Activated CD4-positive, alpha-beta memory T cell treated with anti-CD3 and anti-CD28 coated beads, Interleukin-2, amount 10 ng/mL, durations not matched to agents 7 days and 5 days (primary cell): ENCODE data around the gene KRT75. TPM values are rescaled to one million over a fixed set of nuclear protein-coding genes. Genes with fewer than 3 reads are reported as not detected.
"Not testable (repeated sequence)": the region's sequence is repeated elsewhere in the genome, so short reads cannot be mapped to it uniquely, and the experiment has no call there.

Experiments
- CTCF ChIA-PET: fragments of 350-600 bp; sonication (Branson Sonifier 250); formaldehyde crosslinking; loops from one replicate; lab custom pipeline; 2021; ENCODE audit warnings: antibody characterized with exemption, inconsistent platforms; lab: Charles Lee
- POLR2A ChIA-PET: fragments of 350-600 bp; sonication (Branson Sonifier 250); formaldehyde crosslinking; loops from one replicate; lab custom pipeline; 2021; ENCODE audit warnings: antibody characterized with exemption; lab: Charles Lee
- DNase-seq: peaks from one replicate; pipeline ENCODE4 v3.0.0-alpha.2; 2020
- H3K27ac Mint-ChIP-seq: one replicate; pipeline ENCODE4 v1.8.0; 2021; ENCODE audit warnings: mild to moderate bottlenecking, mixed read lengths
- H3K27me3 Mint-ChIP-seq: one replicate; pipeline ENCODE4 v1.8.0; 2021; ENCODE audit warnings: mixed read lengths
- H3K36me3 Mint-ChIP-seq: one replicate; pipeline ENCODE4 v1.8.0; 2021; ENCODE audit warnings: low read depth, mixed read lengths
- H3K4me1 Mint-ChIP-seq: one replicate; pipeline ENCODE4 v1.8.0; 2021; ENCODE audit warnings: mixed read lengths
- H3K4me3 Mint-ChIP-seq: one replicate; pipeline ENCODE4 v1.8.0; 2021; ENCODE audit warnings: mild to moderate bottlenecking, mixed read lengths
- H3K9me3 Mint-ChIP-seq: one replicate; pipeline ENCODE4 v1.8.0; 2021; ENCODE audit warnings: mixed read lengths
- total RNA-seq, 2 experiments: library from RNA; stranded (reverse); gene quantifications; one replicate each; pipeline ENCODE4 v1.2.3, GENCODE V29; 2021

Gene KRT75
- total RNA-seq, 2 experiments from 2014 or later: not detected

DNA sequence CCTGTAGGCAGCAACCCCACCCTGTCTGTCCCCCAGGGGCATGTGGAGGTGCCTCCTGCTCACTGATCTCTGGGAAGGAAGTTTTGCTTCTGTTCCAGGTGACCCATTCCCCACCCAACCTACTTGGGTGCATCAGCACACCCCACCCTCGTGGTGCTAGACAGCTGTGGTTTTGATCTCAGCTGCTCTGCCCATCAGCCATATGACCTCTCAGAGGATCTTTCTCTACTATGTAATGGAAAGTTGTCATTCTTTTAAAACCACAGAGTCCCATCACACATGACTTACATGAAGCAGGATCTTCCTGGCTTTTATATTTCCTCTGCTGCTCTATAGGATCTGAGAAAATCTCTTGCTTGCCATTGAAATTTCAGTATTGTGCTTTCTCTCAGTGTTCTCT is 14.5 kb downstream of the KRT75 start:
- CTCF ChIA-PET: no interaction called here
- POLR2A ChIA-PET: no interaction called here
- H3K4me1 Mint-ChIP-seq: peaks cover 3% of the 10 kb centered on the region
- DNase-seq: no peak
- no peaks in the 10 kb centered on the region for H3K36me3 Mint-ChIP-seq
- H3K9me3 Mint-ChIP-seq: no peaks in the 10 kb centered on the region
- no peak overlapping the region for H3K4me3 Mint-ChIP-seq
- H3K27me3 Mint-ChIP-seq: peaks cover 22% of the 10 kb centered on the region
- no peak overlapping the region for H3K27ac Mint-ChIP-seq

DNA sequence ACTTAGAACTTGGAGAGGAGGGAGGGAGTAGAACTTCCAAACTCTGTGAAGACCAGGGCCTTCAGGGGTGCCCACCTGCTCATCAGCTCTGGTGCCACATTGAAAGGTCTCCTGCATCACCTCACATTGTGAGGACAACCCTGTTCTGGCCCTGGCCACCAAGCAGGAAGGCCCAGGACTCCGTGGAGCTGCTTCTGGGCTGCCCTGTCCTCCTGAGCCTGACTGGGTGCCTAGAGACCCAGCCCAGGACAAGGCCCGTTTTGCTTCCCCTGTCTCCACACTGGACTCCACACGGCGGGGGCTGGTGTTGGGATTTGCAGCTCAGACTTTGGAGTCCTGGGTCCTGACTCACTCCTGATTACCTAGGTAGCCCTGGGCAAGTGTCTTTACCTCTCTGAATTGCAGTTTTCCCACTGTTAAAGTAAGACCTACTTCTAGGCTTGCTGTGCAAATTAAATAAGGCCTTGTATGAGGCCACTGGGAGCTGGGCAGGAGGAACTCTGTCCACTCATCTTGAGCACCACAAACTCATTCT is 15.5 kb downstream of the KRT75 start:
- Mint-ChIP-seq H3K36me3 (no peaks in the 10 kb centered on the region), H3K27me3 (peaks cover 22% of the 10 kb centered on the region), H3K27ac (no peak overlapping the region), H3K4me1 (peaks cover 3% of the 10 kb centered on the region), H3K4me3 (no peak overlapping the region), H3K9me3 (no peaks in the 10 kb centered on the region)
- no peak for DNase-seq
- ChIA-PET POLR2A (no interaction called here), CTCF (no interaction called here)

DNA sequence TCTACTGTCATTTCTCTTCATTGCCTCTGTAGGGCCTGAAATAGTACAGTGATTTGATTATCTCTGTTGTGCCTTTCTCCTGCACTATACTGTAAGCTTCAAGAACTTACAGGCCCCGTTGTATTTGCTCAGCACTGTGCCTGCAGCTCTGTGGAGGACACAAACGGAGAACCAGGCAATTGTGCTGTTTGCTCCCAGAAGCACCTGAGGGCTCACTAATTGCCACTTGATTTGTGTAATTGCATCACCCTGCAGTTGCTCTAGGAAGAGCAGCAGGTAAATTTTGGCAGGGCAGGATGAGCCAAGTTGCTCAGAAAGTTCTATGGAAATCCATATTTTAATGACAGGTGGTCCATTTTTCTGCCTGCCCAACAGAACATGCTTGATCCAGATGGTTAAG is 16.4 kb downstream of the KRT75 start:
- CTCF ChIA-PET: no interaction called here
- Mint-ChIP-seq H3K9me3 (no peaks in the 10 kb centered on the region), H3K27ac (no peak overlapping the region), H3K4me1 (peaks cover 3% of the 10 kb centered on the region), H3K36me3 (no peaks in the 10 kb centered on the region), H3K27me3 (peaks cover 22% of the 10 kb centered on the region), H3K4me3 (no peak overlapping the region)
- no peak for DNase-seq
- POLR2A ChIA-PET: no interaction called here

DNA sequence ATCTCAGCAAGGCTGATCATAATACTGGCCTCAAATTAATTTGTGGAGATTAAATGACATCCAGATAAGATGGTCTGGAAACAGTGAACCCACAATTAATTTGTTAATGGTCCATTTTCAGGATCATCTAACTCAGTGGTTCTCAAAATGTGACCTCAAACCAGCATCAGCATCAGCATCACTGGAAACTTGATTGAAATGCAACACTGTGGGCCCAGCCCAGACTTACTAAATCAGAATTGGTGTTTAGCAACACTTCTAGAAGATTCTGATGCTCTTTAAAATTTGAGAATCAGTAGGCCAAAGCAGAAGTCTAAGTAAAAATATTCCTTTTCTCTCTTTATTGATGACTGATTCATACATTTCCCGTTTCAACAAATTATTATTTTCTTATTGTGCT is 17.4 kb downstream of the KRT75 start:
- POLR2A ChIA-PET: no interaction called here
- Mint-ChIP-seq H3K4me1 (peaks cover 3% of the 10 kb centered on the region), H3K36me3 (no peaks in the 10 kb centered on the region), H3K27me3 (peaks cover 16% of the 10 kb centered on the region), H3K4me3 (no peak overlapping the region), H3K27ac (no peak overlapping the region), H3K9me3 (no peaks in the 10 kb centered on the region)
- CTCF ChIA-PET: no interaction called here
- DNase-seq: no peak

DNA sequence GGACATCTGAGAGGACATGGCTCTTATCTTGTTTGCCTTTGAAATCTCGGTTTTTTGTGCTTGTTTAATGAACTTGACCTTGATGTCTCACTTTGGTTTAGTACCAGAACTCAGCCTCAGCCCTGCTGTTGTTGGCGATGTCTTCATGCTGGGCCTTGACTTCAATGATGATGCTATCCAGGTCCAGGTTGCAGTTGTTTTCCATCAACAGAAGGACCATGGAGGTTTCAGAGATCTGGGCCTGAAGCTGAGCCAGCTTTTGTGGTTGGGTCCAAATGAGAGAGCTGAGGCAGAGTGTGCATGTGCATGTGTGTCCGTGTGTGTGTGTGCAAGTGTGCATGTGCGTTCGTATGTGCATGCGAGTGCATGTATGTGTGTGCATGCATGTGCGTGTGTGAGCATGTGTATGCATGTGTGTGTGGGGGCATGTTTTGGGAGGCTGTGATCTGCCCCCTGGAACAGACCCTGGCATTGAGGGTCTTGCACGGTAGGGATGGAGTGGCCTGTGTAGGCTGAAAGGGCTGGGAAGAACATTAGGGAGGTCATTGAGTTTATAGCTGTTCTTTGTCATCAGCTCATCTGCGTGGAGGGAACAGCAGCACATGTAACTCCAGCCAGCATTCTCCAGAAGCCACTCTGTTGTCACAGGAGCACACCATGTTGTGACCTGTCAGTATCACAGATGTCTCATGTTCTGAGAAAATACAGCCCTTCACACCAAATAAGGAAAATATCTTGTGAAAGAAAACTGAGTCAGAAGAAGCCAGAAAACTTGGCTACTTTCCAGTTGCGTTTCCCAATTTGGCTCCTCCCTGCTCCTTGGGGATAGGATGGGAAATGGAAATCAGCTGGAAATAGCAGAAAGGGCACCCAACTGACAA is 18.1 kb downstream of the KRT75 start:
- Mint-ChIP-seq H3K27me3 (peaks cover 14% of the 10 kb centered on the region), H3K4me1 (peaks cover 3% of the 10 kb centered on the region), H3K36me3 (no peaks in the 10 kb centered on the region), H3K27ac (no peak overlapping the region), H3K9me3 (no peaks in the 10 kb centered on the region), H3K4me3 (no peak overlapping the region)
- CTCF ChIA-PET: no interaction called here
- POLR2A ChIA-PET: no interaction called here
- DNase-seq: no peak

DNA sequence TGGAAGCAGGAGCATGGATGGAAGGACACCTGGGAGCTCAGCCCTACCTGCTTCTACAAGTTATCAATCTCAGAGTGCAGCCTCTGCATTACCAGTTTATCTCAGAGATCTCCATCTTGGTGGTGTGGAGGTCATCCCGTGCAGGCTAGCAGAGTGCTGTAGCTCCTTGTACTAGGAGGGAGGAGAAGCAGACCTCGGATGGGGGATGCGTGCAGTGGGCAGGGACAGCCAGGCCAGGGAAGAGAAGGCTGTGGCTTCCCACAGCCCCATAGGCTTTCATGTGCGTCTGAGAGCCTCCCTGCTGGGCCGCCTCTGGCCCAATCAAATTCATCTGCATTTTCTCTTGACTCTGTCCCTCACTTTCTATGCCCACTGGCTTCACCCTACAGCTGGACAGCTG is 19.2 kb downstream of the KRT75 start:
- Mint-ChIP-seq H3K36me3 (no peaks in the 10 kb centered on the region), H3K4me1 (peaks cover 3% of the 10 kb centered on the region), H3K27me3 (peaks cover 9% of the 10 kb centered on the region), H3K4me3 (no peak overlapping the region), H3K27ac (no peak overlapping the region), H3K9me3 (no peaks in the 10 kb centered on the region)
- DNase-seq: no peak
- ChIA-PET CTCF (no interaction called here), POLR2A (no interaction called here)

DNA sequence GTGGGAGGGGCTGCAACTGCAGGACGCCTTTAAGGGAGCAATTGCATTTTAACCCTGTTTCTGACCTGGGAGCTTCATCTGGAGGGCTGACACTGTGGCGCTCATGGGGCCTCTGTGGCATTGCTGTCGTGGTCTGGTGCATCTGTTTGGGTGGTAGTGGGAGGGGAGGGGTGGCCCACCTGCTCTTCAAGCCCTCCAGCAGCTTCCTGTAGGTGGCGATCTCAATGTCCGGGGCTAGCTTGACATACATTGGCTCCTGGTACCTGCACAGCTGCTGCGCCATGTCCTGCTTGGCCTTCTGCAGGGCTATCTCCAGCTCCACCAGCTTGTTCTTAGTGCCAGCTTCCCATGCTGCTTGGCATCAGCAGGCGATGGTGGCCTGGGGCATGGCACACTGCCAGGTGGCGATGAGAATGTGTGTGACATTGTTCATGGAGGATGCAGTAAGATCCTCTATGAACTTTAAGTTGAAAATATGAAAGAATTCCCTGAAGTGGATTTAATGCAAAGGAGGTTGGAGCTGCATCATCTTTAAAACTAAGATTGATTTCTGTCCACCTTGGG is 20.3 kb downstream of the KRT75 start:
- Mint-ChIP-seq H3K36me3 (no peaks in the 10 kb centered on the region), H3K27me3 (peaks cover 6% of the 10 kb centered on the region)
- CTCF ChIA-PET: interaction anchor here (0.5 kb wide), 1 partner anchor 484 kb away, joined by 3 read pairs; no protein-coding TSS in a partner anchor

DNA sequence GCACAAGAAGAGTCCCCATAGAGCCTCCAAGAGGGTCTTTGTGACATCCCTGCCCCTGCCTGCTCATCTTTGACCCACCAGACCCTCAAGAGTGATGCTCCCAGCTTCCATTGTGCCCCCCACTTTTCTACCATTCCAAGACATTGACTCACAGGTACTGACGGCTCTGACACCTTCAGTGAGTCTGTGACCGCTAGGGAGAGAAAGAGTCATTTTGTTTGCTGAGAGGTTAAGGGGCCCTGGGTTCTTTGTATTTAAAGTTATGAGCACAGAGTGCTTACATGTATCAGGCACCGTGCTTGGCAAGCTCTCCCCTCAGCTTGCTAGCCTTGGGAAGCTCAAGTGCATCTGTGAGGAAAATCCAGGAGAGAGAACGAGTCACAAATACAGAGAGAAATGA is 21.0 kb downstream of the KRT75 start:
- no peaks in the 10 kb centered on the region for H3K9me3 Mint-ChIP-seq
- H3K4me3 Mint-ChIP-seq: no peak overlapping the region
- ChIA-PET POLR2A (no interaction called here), CTCF (no interaction called here)
- H3K36me3 Mint-ChIP-seq: no peaks in the 10 kb centered on the region
- no peak overlapping the region for H3K27ac Mint-ChIP-seq
- peaks cover 3% of the 10 kb centered on the region for H3K4me1 Mint-ChIP-seq
- no peak for DNase-seq
- H3K27me3 Mint-ChIP-seq: peaks cover 6% of the 10 kb centered on the region

More for the DNA sequence above, 20.3 kb downstream of the KRT75 start:
- POLR2A ChIA-PET: no interaction called here
- H3K4me1 Mint-ChIP-seq: peaks cover 3% of the 10 kb centered on the region
- H3K4me3 Mint-ChIP-seq: no peak overlapping the region
- no peaks in the 10 kb centered on the region for H3K9me3 Mint-ChIP-seq
- H3K27ac Mint-ChIP-seq: no peak overlapping the region
- no peak for DNase-seq

DNA sequence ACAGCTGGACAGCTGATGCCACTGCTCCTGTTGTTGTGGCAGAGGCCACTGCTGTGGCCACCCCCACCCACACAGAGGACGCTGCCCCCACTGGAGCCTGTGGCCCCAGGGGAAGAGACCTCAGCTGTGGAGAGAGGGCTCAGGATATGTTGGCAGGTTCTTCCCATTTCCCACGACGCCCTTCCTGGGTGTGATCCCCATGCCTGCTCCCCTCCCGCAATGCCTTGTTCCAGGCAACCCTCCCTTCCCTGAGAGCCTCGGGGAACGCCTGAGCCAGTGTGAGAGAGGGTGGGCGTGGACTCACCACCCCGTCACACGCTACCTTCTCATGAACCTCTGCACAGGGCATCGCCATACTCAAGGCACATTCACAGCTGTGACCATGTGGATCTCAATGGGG is 22.4 kb downstream of the KRT75 start:
- H3K4me1 Mint-ChIP-seq: peaks cover 3% of the 10 kb centered on the region
- no peak overlapping the region for H3K27ac Mint-ChIP-seq
- ChIA-PET CTCF (no interaction called here), POLR2A (no interaction called here)
- H3K27me3 Mint-ChIP-seq: peaks cover 4% of the 10 kb centered on the region
- H3K4me3 Mint-ChIP-seq: no peak overlapping the region
- DNase-seq: no peak
- H3K36me3 Mint-ChIP-seq: no peaks in the 10 kb centered on the region
- no peaks in the 10 kb centered on the region for H3K9me3 Mint-ChIP-seq

DNA sequence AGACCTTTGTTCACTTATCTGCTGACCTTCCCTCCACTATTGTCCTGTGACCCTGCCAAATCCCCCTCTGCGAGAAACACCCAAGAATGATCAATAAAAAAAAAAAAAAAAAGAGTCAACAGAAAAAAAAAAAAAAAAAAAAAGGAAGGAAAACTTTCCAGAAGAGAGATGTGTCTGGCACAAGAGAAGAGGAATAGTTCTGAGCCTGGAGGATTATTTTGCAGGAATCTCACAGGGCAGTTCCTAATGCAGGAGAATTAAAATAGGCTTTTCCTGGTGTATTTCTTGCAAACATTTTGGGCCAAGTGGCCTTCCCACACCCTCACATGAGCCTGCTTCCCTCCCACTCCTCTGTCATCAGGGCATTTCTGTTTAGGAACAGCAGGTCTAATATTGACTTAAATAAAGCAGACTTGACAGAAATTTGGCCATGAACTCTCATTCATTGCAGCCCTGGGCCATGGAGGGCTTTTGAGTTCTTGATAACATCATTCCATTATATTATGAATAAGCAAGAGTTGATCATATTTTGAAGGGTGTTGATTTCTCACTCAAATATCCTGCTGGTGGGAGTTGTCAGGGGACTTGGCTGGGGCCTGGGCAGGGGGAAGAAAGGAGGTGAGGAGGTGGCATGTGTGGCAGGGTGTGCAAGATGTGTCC is 23.5 kb downstream of the KRT75 start:
- CTCF ChIA-PET, POLR2A ChIA-PET, DNase-seq, H3K36me3 Mint-ChIP-seq, H3K27ac Mint-ChIP-seq, H3K4me3 Mint-ChIP-seq, H3K4me1 Mint-ChIP-seq, H3K9me3 Mint-ChIP-seq, H3K27me3 Mint-ChIP-seq: not testable (repeated sequence)

DNA sequence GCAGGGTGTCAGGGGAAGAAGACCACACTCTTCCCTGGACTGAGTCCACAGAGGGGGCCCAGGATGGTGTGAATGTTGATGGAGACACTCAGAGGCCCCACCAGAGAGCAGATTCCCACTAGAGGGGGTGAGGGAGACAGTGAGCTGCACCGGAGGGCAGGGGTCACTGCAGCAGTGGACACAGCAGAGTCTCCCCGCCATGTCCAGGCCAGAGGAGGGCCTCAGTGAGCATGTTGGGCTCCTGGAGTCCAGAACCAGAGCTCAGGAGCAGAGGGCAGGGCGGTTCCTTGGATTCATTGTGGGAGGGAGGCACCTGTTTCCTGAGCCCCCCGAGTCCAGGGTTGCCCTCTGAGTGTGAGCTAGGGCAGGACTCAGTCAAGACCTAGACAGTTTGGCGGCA is 26.3 kb downstream of the KRT75 start:
- Mint-ChIP-seq H3K4me1 (no peaks in the 10 kb centered on the region), H3K4me3 (no peak overlapping the region), H3K36me3 (no peaks in the 10 kb centered on the region), H3K9me3 (no peaks in the 10 kb centered on the region), H3K27ac (no peak overlapping the region), H3K27me3 (no peaks in the 10 kb centered on the region)
- CTCF ChIA-PET: no interaction called here
- no peak for DNase-seq
- POLR2A ChIA-PET: no interaction called here

DNA sequence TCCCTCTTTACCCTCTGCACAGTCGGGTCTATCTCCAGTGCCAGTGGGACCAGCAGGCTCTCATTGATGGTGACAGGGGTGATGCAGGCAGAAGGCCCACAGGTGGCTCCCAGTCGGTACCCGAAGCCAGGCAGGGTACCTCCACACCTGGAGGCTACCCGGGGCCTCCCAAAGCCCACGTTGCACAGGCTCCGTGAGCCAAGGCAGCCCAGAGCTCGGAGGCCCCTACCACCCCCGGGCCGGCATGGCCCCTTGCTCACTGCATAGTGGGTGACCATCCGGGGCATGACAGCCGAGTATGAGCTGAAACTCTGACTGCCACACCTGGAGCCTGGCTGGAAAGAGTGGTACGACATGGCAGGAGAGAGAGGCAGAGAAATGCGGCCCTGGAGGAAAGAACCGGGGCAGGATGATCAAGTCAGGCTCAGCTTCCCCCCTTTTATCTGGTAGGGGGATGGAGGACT is 28.2 kb downstream of the KRT75 start, which contains the start of gene KRT82:
Gene KRT82 (minus strand): TSS at position 414 of the 464 bp plus-strand sequence. CDS start 58 bp downstream, at position 356.
- Mint-ChIP-seq H3K27ac (no peak within 1 kb of the TSS), H3K36me3 (no peaks in the 10 kb centered on the region), H3K4me1 (no peaks in the 10 kb centered on the region), H3K9me3 (no peaks in the 10 kb centered on the region), H3K4me3 (no peak within 1 kb of the TSS), H3K27me3 (no peaks in the 10 kb centered on the region)
- POLR2A ChIA-PET: no interaction called here
- CTCF ChIA-PET: no interaction called here
- DNase-seq: no peak

DNA sequence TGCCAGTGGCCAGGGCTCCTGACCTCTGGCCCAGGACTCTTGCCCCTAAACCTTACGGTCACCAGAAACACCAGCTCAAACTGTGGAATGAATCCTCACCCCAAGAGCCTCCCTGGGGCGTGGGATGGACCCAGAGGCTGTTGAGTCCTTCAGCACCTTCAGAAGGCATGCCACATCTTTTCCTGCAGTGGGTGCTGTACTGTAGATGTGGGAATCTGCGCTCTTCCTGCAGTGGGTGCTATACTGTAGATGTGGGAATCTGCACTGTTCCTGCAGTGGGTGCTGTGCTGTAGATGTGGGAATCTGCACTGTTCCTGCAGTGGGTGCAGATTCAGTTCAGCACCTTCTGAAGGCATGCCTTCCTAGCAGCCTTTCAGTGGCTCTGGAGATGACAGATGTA is 29.2 kb downstream of the KRT75 start:
- ChIA-PET POLR2A (no interaction called here), CTCF (no interaction called here)
- Mint-ChIP-seq H3K36me3 (no peaks in the 10 kb centered on the region), H3K9me3 (no peaks in the 10 kb centered on the region), H3K4me1 (no peaks in the 10 kb centered on the region), H3K4me3 (no peak overlapping the region), H3K27ac (no peak overlapping the region), H3K27me3 (no peaks in the 10 kb centered on the region)
- DNase-seq: no peak
